DMS153 (cell line): ENCODE results near the gene CTXN3.
"Not testable (repeated sequence)": the region's sequence is repeated elsewhere in the genome, so short reads cannot be mapped to it uniquely, and the experiment has no call there.

Experiments
- DNase-seq: peaks from one replicate; lab custom pipeline; 2025; lab: John Stamatoyannopoulos, UW

The CTXN3 gene

GRCh38 chr5:127650649-127651048 lies 1.8 kb downstream of the CTXN3 start:
- DNase-seq = peak; percentile 1

- DNase-seq = no peak
These were observed 4.2 kb downstream of the CTXN3 start for GRCh38 chr5:127652952-127653611.

- DNase-seq = no peak
These were observed 7.9 kb downstream of the CTXN3 start for GRCh38 chr5:127656825-127657224.

DNA sequence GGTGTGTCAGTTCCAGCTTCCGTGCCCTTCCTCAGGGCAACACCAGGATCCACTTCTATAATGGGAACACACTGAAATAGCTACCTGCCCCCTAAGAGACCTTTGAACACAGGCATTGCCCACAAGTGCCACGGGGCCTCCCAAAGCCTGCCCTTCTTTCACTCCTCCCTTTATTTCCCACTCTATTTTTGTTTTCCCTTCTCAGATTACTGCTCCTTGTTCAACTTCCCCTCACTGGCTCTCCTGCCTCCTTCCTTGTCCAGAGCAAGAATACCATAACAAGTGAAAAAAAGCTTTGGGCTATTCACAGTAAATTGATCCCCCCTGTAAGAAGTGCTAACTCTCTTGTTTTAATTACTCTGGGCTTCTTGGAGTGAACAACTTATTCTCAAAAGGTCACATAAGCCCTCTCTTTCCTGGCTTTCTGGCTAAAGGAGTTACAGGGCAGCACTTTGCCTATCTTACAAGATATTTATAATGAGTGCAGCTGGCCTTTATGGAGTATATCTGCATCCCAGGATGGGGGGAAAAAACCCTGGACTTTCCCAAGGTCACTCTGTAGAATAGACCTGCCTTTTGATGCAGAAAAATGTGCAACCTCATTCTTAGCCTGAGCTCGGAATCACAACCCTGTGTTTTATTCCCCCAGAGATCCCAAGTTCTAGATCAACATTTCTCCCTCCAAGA lies 11.3 kb downstream of the CTXN3 start:
- DNase-seq = no peak

GRCh38 chr5:127664093-127664492 lies 15.2 kb downstream of the CTXN3 start:
- DNase-seq = no peak

- no peak for DNase-seq
These were observed 16.8 kb downstream of the CTXN3 start for GRCh38 chr5:127665641-127666040.

- no peak for DNase-seq
These were observed 17.3 kb downstream of the CTXN3 start for GRCh38 chr5:127666043-127666716.

- DNase-seq = no peak
These were observed 19.0 kb downstream of the CTXN3 start for GRCh38 chr5:127667926-127668325.

GRCh38 chr5:127671218-127671617 lies 22.3 kb downstream of the CTXN3 start:
- no peak for DNase-seq

GRCh38 chr5:127673117-127673800 lies 24.4 kb downstream of the CTXN3 start:
- DNase-seq = no peak

- not testable (repeated sequence) for DNase-seq
These were observed 28.1 kb downstream of the CTXN3 start for GRCh38 chr5:127676951-127677350.

DNA sequence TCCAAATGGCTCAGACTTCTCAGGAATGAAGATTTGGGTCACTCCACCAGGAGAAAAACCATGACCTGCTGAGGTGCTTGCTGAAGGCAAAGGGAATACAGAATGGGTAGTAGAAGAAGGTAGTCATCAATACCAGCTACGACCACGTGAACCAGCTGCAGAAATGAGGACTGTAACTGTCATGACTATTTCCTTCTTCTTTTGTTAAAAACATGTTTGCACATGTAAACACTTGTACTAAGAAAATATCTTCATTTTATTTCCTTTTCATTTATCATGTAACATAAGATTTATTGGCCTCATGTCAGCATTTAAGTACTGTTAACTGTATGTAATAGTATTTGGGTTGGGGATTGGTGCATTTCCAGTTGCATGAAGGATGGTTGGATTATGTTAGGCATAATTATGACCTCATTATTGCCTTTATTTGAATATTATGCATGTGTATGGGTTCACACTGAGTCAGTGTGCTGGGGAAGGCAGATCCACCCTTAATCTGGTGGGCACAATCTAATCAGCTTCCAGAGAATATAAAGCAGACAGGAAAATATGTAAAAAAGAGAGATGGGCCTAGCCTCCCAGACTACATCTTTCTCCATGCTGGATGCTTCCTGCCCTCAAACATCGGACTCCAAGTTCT lies 30.9 kb downstream of the CTXN3 start:
- DNase-seq = peak; percentile 27

- no peak for DNase-seq
These were observed 31.7 kb downstream of the CTXN3 start for GRCh38 chr5:127680595-127680994.

DNA sequence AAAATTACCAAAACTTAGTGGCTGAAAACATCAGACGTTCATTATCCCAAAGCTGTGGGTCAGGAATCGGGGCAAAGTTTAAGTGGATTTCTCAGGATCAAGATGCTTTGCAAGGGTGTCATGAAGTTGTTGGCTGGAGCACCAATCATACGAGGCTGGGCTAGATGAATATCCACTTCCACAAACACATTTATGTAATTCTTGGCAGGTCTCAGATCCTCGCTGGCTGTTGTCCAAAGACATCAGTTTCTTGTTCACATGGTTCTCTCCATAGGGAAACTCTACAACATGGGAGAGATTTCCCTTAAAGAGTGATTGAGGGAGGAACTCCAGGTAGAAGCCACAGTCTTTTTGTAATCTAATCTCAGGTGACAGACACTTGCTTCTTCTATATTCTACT lies 34.1 kb downstream of the CTXN3 start:
- DNase-seq = no peak

DNA sequence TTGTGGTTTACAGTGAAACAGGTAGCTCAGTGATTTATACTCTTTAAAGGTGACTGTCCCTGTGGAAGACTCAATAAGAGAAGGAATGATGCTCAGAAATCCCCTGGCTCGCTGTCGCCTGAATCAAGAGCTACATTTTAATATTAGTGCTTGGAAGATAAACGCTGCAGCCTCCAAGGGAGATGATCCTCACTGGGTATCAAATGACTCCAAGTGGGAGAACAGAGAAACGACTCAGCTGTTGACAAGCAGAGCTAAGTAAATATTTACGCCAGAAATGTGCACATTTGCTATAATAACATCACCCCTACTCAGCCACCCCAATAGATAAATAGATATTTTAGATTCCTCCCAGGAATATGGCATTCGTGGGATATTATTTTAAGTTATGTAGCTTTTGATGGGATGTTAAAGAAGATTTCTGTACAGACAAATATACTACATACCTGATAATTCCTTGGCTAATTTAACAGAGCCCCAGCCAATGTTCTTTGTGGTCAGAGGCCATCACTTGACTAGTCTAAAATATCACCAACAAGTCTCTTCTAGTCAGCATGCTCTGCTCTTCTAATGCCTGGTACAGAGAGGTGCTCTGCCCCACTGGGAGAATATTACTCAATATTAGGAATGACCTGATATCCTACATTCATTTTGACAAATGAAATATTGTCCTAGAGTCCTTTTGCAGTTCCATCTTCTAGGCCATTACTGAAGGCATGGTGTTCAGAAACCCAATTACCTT lies 36.0 kb downstream of the CTXN3 start:
- DNase-seq = no peak

GRCh38 chr5:127685662-127686061 lies 36.8 kb downstream of the CTXN3 start:
- no peak for DNase-seq

GRCh38 chr5:127686424-127686823 lies 37.5 kb downstream of the CTXN3 start:
- DNase-seq = no peak

GRCh38 chr5:127694518-127695171 lies 45.8 kb downstream of the CTXN3 start:
- DNase-seq = no peak

GRCh38 chr5:127695346-127695745 lies 46.5 kb downstream of the CTXN3 start:
- DNase-seq = no peak

DNA sequence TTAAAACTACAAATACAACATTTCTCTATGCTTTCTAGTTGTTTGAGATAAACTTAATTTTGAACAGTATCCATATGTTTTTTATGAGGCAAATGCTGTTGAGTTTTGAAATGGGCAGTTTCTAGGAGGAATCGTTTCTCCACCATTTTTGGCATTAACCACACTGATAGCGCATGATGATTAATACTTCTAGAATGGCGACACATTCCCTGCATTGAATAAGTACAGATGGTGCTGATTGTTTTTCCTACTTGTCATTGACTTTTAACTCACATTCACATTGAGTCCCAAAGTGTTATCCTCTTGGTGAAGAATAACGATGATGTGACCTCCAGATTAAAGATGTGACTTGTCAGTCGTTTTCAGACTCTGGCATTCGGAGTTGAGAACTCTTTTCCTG lies 47.8 kb downstream of the CTXN3 start:
- DNase-seq = no peak
